Stimulated activated CD4-positive, alpha-beta T cell treated with anti-CD3 and anti-CD28 coated beads, Interleukin-1b, Interleukin-23, amount 100 ng/mL, for 1 hour (primary cell): ENCODE data around the gene LUZP1.
"Not testable (repeated sequence)": the region's sequence is repeated elsewhere in the genome, so short reads cannot be mapped to it uniquely, and the experiment has no call there.

ENCODE experiments used
- DNase-seq, 2 donors: peaks; one replicate each; pipeline ENCODE4 v3.0.0-alpha.2; 2020; ENCODE audit warnings: low read depth in 2 of 2

Gene LUZP1

GRCh38 chr1:23188936-23189452 lies 20.3 kb upstream of the LUZP1 start:
- not testable (repeated sequence) for DNase-seq

- DNase-seq = no peak
These were observed 19.8 kb upstream of the LUZP1 start for GRCh38 chr1:23188434-23188884.

GRCh38 chr1:23187637-23188036 lies 19.0 kb upstream of the LUZP1 start:
- no peak for DNase-seq

- DNase-seq = no peak
These were observed 16.7 kb upstream of the LUZP1 start for GRCh38 chr1:23185381-23185780.

- DNase-seq = no peak
These were observed 15.7 kb upstream of the LUZP1 start for GRCh38 chr1:23184212-23184934.

- no peak for DNase-seq
These were observed 11.2 kb upstream of the LUZP1 start for GRCh38 chr1:23179862-23180261.

- DNase-seq = no peak
These were observed 10.3 kb upstream of the LUZP1 start for GRCh38 chr1:23178950-23179349.

- no peak for DNase-seq
These were observed 9.8 kb upstream of the LUZP1 start for GRCh38 chr1:23178414-23178813.

GRCh38 chr1:23177438-23178380 lies 9.1 kb upstream of the LUZP1 start:
- DNase-seq = no peak

GRCh38 chr1:23177031-23177430 lies 8.4 kb upstream of the LUZP1 start:
- no peak for DNase-seq

- DNase-seq = no peak
These were observed 5.9 kb upstream of the LUZP1 start for GRCh38 chr1:23174426-23175110.

GRCh38 chr1:23171181-23171755 lies 2.6 kb upstream of the LUZP1 start:
- no peak for DNase-seq

GRCh38 chr1:23169727-23170335 lies 1.2 kb upstream of the LUZP1 start:
- no peak for DNase-seq

GRCh38 chr1:23169195-23169575 lies 529 bp upstream of the LUZP1 start:
- no peak for DNase-seq

GRCh38 chr1:23168079-23168444 lies 594 bp downstream of the LUZP1 start:
- DNase-seq = no peak

- DNase-seq = no peak
These were observed 1.1 kb downstream of the LUZP1 start for GRCh38 chr1:23167353-23168078.

- DNase-seq = no peak
These were observed 1.8 kb downstream of the LUZP1 start for GRCh38 chr1:23166854-23167253.

GRCh38 chr1:23163395-23163794 lies 5.3 kb downstream of the LUZP1 start:
- no peak for DNase-seq

GRCh38 chr1:23159963-23160877 lies 8.4 kb downstream of the LUZP1 start:
- DNase-seq = no peak

GRCh38 chr1:23156940-23157339 lies 11.7 kb downstream of the LUZP1 start:
- DNase-seq = no peak
